Endothelial cell of umbilical vein (primary cell): ENCODE measurements around the gene C2orf81. TPM values are rescaled to one million over a fixed set of nuclear protein-coding genes. Genes with fewer than 3 reads are reported as not detected.
A peak's percentile ranks its signal among the peaks of the same experiment; 100 is the strongest.
"Not testable (repeated sequence)": the region's sequence is repeated elsewhere in the genome, so short reads cannot be mapped to it uniquely, and the experiment has no call there.

ENCODE experiments used
- BruUV-seq: library from RNA; stranded (reverse); fragments of 400-500 nt; replicated peaks from 2 replicates; lab custom pipeline; 2021; lab: Mats Ljungman, UMichigan
- CTCF ChIA-PET: fragments of 300-600, 350-600 bp; sonication (Branson Sonifier 250); formaldehyde crosslinking; loops from one replicate; lab custom pipeline; 2021; ENCODE audit warnings: antibody characterized with exemption, inconsistent platforms; lab: Charles Lee
- POLR2A ChIA-PET: fragments of 300-600, 350-600 bp; sonication (Branson Sonifier 250); formaldehyde crosslinking; loops from one replicate; lab custom pipeline; 2021; ENCODE audit warnings: antibody characterized with exemption, inconsistent platforms; lab: Charles Lee
- DNase-seq: peaks from one replicate; pipeline ENCODE4 v3.0.0-alpha.2; 2011; ENCODE audit warnings: low read depth, low spot score
- FAIRE-seq: peaks from 2 replicates; lab custom pipeline; 2011; peaks lifted over from hg19 to GRCh38; lab: Jason Lieb, UNC
- H2AFZ ChIP-seq: 2 replicates; pipeline ENCODE4 v1.6.0; 2012; ENCODE audit warnings: low read depth, low read length, control low read depth, inconsistent platforms
- H3K27ac ChIP-seq: 2 replicates; pipeline ENCODE4 v1.5.1; 2011; ENCODE audit warnings: low read depth, mild to moderate bottlenecking, control low read depth, low read length, moderate library complexity; ENCODE audit not compliant: insufficient read depth
- H3K27me3 ChIP-seq, 2 experiments: 2 replicates each; pipeline versions ENCODE4 v1.6.0 to v1.6.1; 2011; ENCODE audit warnings: low read length in 2 of 2, mixed read lengths in 1 of 2; ENCODE audit not compliant: control insufficient read depth in 2 of 2, insufficient read depth in 2 of 2
- H3K36me3 ChIP-seq, 2 experiments: 2 replicates in 1 of 2; 3 replicates in 1 of 2; pipeline ENCODE4 v1.5.1; 2011; ENCODE audit warnings: low read length in 2 of 2, mild to moderate bottlenecking in 1 of 2, moderate library complexity in 1 of 2; ENCODE audit not compliant: control insufficient read depth in 2 of 2, insufficient read depth in 2 of 2; ENCODE audit errors: extremely low read depth in 1 of 2
- H3K4me1 ChIP-seq: 3 replicates; pipeline ENCODE4 v1.5.1; 2011; ENCODE audit warnings: mild to moderate bottlenecking, low read length; ENCODE audit not compliant: control insufficient read depth, insufficient read depth; ENCODE audit errors: extremely low read depth
- H3K4me2 ChIP-seq: 2 replicates; pipeline ENCODE4 v1.6.1; 2011; ENCODE audit warnings: low read length, control low read depth, mixed read lengths; ENCODE audit not compliant: insufficient read depth
- H3K4me3 ChIP-seq, 3 experiments: fragments of 200-600 bp in 1 of 3; sonication (generic), shearing (Covaris generic) in 1 of 3; replicated peaks in 1 of 3; 2 replicates each; pipeline ENCODE4 v1.5.1; 2011 to 2016; ENCODE audit warnings: control low read depth in 3 of 3, low read length in 3 of 3, mild to moderate bottlenecking in 2 of 3, inconsistent platforms in 1 of 3, low read depth in 1 of 3, moderate library complexity in 1 of 3; ENCODE audit not compliant: insufficient read depth in 1 of 3
- H3K79me2 ChIP-seq: 2 replicates; pipeline ENCODE4 v1.6.0; 2012; ENCODE audit warnings: low read length, inconsistent platforms; ENCODE audit not compliant: control insufficient read depth, insufficient read depth
- H3K9ac ChIP-seq: replicated peaks from 2 replicates; pipeline ENCODE3; 2011; ENCODE audit warnings: low read length, control low read depth; ENCODE audit not compliant: insufficient read depth; ENCODE audit errors: extremely low read depth
- H3K9me1 ChIP-seq: replicated peaks from 3 replicates; pipeline ENCODE4 v1.6.0; 2011; ENCODE audit warnings: mild to moderate bottlenecking, low read length; ENCODE audit not compliant: control insufficient read depth, insufficient read depth; ENCODE audit errors: extremely low read depth
- H3K9me3 ChIP-seq: replicated peaks from 2 replicates; pipeline ENCODE4 v1.5.1; 2012; ENCODE audit warnings: low read length, inconsistent platforms; ENCODE audit not compliant: control insufficient read depth, insufficient read depth
- H4K20me1 ChIP-seq: replicated peaks from 2 replicates; pipeline ENCODE3; 2011; ENCODE audit warnings: mild to moderate bottlenecking, low read length; ENCODE audit not compliant: control insufficient read depth, insufficient read depth; ENCODE audit errors: extremely low read depth
- EZH2 ChIP-seq: IDR thresholded peaks from 2 replicates; pipeline ENCODE4 v1.6.1; 2012; ENCODE audit warnings: borderline replicate concordance, low read depth, mild to moderate bottlenecking, moderate library complexity, low read length, inconsistent platforms; ENCODE audit not compliant: severe bottlenecking
- FOS ChIP-seq: IDR thresholded peaks from 2 replicates; pipeline ENCODE4 v1.6.1; 2011; ENCODE audit warnings: mild to moderate bottlenecking, low read length, moderate library complexity, borderline replicate concordance; ENCODE audit not compliant: insufficient read depth
- GATA2 ChIP-seq: IDR thresholded peaks from 2 replicates; pipeline ENCODE4 v1.7.0; 2011; ENCODE audit warnings: low read depth, mild to moderate bottlenecking, moderate library complexity, mixed read lengths, low read length; ENCODE audit not compliant: insufficient read length, insufficient read depth
- JUN ChIP-seq: IDR thresholded peaks from 2 replicates; pipeline ENCODE4 v1.6.1; 2011; ENCODE audit warnings: borderline replicate concordance, low read depth; ENCODE audit not compliant: insufficient read length, insufficient read depth
- MYC ChIP-seq: IDR thresholded peaks from one replicate; pipeline ENCODE4 v1.6.1; 2011; ENCODE audit warnings: mild to moderate bottlenecking, low read depth, low read length
- POLR2A ChIP-seq: IDR thresholded peaks from 2 replicates; pipeline ENCODE4 v1.6.1; 2012; ENCODE audit warnings: low read depth, mild to moderate bottlenecking, control low read depth, low read length
- POLR2AphosphoS5 ChIP-seq: IDR thresholded peaks from 2 replicates; pipeline ENCODE4 v1.6.1; 2012; ENCODE audit warnings: low read depth, mild to moderate bottlenecking, control low read depth, low read length, moderate library complexity; ENCODE audit not compliant: insufficient read depth
- dilution Hi-C: fragments of 300-500 bp; cut with MboI; formaldehyde crosslinking; loops from one replicate; pipeline ENCODE4 v1.15.0; 2019; ENCODE audit warnings: low sequenced_read_pairs; ENCODE audit not compliant: extremely low pct_ligation_motif_present
- intact Hi-C: fragments of 100-400 bp; cut with micrococcal nuclease; formaldehyde crosslinking; loops from one replicate; pipeline ENCODE4 v1.10.0; 2022
- polyA plus RNA-seq, 4 experiments: library from polyadenylated mRNA; depleted of rRNA in 3 of 4; stranded (reverse) in 3 of 4; unstranded in 1 of 4; fragments of >200 nt; gene quantifications; 2 replicates each; pipeline versions ENCODE4 v1.2.1 to v1.2.3, GENCODE V29; 2011 to 2012; ENCODE audit warnings: missing spikeins in 1 of 4
- total RNA-seq: library from RNA; stranded (reverse); gene quantifications from 2 replicates; pipeline ENCODE4 v1.2.3, GENCODE V29; 2021
- TF ChIP-seq, protein P1 (sequence below): IDR thresholded peaks from 2 replicates; pipeline ENCODE4 v1.6.1; 2011; ENCODE audit not compliant: insufficient read depth, insufficient read length
- TF ChIP-seq, protein P2 (sequence below), 2 donors: IDR thresholded peaks; 1 replicate in 1 of 2; 2 replicates in 1 of 2; pipeline ENCODE4 v1.5.1; 2011; ENCODE audit warnings: low read length in 2 of 2, mild to moderate bottlenecking in 2 of 2, moderate library complexity in 2 of 2, control low read depth in 1 of 2, inconsistent platforms in 1 of 2, low read depth in 1 of 2; ENCODE audit not compliant: insufficient read depth in 1 of 2; ENCODE audit errors: extremely low read depth in 1 of 2

C2orf81 gene
- total and polyA plus RNA-seq, 2 donors (not counting 3 experiments of a cell fraction or from before 2014, with no cell fraction given), result 0.17 to 0.71 TPM

DNA sequence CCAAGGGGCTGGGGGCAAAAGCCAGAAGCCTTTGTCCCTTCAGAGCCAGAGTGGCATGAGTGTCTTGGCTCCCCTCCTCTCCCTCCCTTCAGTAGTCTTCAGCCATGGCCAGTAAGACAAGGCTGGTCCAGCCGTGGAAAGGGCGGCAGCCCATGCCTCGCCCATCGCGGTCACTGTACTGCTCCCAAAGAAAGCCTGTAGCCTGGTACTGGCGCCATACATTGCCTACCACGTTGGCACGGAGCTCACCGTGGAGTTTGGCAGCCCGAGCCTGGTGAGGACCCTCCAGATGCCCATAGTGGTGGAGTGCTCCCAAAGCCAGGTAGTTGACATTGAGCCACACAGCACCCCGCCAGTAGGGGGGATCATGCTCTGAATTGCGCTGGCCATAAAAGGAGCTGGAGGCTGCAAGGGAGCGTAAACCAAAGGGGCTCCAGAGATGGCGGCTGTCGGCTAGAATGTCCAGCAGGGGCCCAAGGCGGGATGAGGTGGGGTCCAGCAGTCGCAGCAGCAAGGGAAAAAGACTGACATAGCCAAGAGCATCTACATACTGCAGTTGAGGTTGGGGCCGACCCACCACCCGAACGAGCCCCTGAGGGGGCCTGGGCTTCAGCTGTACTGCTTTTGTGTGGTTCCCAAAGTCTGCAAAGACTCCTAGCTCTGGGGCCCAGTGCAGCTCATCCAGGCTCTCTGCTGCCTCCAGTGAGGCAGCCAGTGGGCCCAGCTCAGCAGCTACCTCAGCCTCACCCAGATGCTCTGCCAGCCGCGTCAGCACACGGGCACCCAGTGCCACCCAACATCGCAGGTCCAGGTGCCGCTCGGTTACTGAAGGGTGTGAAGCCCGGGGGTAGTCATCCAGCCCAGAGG, 40.0 kb upstream of the C2orf81 start:
- no peak overlapping the region for H3K4me2 ChIP-seq
- BruUV-seq, result TSS peak; percentile 10
- dilution Hi-C loops (no loop called here), intact Hi-C loops (no loop called here)
- H4K20me1 ChIP-seq, result no peaks in the 10 kb centered on the region
- H3K27ac ChIP-seq, result no peak overlapping the region
- no peaks in the 10 kb centered on the region for H3K9me3 ChIP-seq
- peaks cover 17% of the 10 kb centered on the region for H3K79me2 ChIP-seq
- H3K36me3 ChIP-seq, result peaks cover 0 to 12% of the 10 kb centered on the region in 2 experiments
- H2AFZ ChIP-seq, result no peak overlapping the region
- peaks cover 20% of the 10 kb centered on the region for H3K4me1 ChIP-seq
- ChIA-PET CTCF (interaction anchor here (0.6 to 1.5 kb wide), 5 partner anchors 13 to 126 kb away, joined by 4 to 8 read pairs (median 4); no protein-coding TSS in a partner anchor), POLR2A (interaction anchor here (0.5 kb wide), 1 partner anchor 9 kb away, joined by 3 read pairs; no protein-coding TSS in a partner anchor)
- FAIRE-seq (no peak), DNase-seq (no peak)
- no peak overlapping the region for H3K9ac ChIP-seq
- no peak overlapping the region for H3K4me3 ChIP-seq
- no peak for TF ChIP-seq MYC
- TF ChIP-seq JUN, result no peak
- TF ChIP-seq POLR2A, result no peak
- TF ChIP-seq, protein P1, sequence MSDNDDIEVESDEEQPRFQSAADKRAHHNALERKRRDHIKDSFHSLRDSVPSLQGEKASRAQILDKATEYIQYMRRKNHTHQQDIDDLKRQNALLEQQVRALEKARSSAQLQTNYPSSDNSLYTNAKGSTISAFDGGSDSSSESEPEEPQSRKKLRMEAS, result no peak
- no peak for TF ChIP-seq GATA2
- TF ChIP-seq, protein P2, sequence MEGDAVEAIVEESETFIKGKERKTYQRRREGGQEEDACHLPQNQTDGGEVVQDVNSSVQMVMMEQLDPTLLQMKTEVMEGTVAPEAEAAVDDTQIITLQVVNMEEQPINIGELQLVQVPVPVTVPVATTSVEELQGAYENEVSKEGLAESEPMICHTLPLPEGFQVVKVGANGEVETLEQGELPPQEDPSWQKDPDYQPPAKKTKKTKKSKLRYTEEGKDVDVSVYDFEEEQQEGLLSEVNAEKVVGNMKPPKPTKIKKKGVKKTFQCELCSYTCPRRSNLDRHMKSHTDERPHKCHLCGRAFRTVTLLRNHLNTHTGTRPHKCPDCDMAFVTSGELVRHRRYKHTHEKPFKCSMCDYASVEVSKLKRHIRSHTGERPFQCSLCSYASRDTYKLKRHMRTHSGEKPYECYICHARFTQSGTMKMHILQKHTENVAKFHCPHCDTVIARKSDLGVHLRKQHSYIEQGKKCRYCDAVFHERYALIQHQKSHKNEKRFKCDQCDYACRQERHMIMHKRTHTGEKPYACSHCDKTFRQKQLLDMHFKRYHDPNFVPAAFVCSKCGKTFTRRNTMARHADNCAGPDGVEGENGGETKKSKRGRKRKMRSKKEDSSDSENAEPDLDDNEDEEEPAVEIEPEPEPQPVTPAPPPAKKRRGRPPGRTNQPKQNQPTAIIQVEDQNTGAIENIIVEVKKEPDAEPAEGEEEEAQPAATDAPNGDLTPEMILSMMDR (IDR thresholded peaks at IDR 0.05; ENCODE audit: extremely low read depth in 1 of 2, insufficient read depth in 1 of 2, low read depth in 1 of 2, low read length in 2 of 2), result no peak
- TF ChIP-seq FOS, result no peak
- TF ChIP-seq POLR2AphosphoS5, result no peak
- TF ChIP-seq EZH2, result no peak
- H3K27me3 ChIP-seq, result no peaks in the 10 kb centered on the region
- no peaks in the 10 kb centered on the region for H3K9me1 ChIP-seq

DNA sequence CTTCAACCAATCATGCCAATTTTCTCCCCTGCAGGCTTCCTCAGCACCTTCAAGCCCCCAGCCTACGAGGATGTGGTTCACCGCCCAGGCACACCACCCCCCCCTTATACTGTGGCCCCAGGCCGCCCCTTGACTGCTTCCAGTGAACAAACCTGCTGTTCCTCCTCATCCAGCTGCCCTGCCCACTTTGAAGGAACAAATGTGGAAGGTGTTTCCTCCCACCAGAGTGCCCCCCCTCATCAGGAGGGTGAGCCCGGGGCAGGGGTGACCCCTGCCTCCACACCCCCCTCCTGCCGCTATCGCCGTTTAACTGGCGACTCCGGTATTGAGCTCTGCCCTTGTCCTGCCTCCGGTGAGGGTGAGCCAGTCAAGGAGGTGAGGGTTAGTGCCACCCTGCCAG, 38.8 kb upstream of the C2orf81 start:
- H3K4me3 ChIP-seq, result not testable (repeated sequence)

More for the DNA sequence above, 38.8 kb upstream of the C2orf81 start:
- H2AFZ ChIP-seq, H3K4me2 ChIP-seq, H4K20me1 ChIP-seq, H3K9me1 ChIP-seq, H3K9me3 ChIP-seq, BruUV-seq, POLR2A ChIA-PET, H3K27ac ChIP-seq, CTCF ChIA-PET, FAIRE-seq, DNase-seq, H3K9ac ChIP-seq, H3K27me3 ChIP-seq, dilution Hi-C loops, intact Hi-C loops: not testable (repeated sequence)
- H3K4me1 ChIP-seq, result peaks cover 25% of the 10 kb centered on the region
- peaks cover 0 to 12% of the 10 kb centered on the region in 2 experiments for H3K36me3 ChIP-seq
- peaks cover 17% of the 10 kb centered on the region for H3K79me2 ChIP-seq
